Thyroid gland (tissue), 4 donors: ENCODE results near the gene TSPAN17.

Experiments used
- CTCF ChIP-seq, 6 experiments: fragments of 200-600 bp in 3 of 6; fragments of 450-650 bp in 3 of 6; sonication (generic) in 3 of 6; IDR thresholded peaks; one replicate each; pipeline ENCODE4 v1.5.1; 2016 to 2019; ENCODE audit warnings: antibody characterized with exemption in 6 of 6, mild to moderate bottlenecking in 2 of 6, inconsistent platforms in 1 of 6, moderate library complexity in 1 of 6
- POLR2A ChIP-seq, 2 donors: fragments of 450-650 bp; IDR thresholded peaks; one replicate each; pipeline ENCODE4 v1.6.1; 2017; ENCODE audit warnings: antibody characterized with exemption in 2 of 2, mild to moderate bottlenecking in 2 of 2, moderate library complexity in 1 of 2

DNA sequence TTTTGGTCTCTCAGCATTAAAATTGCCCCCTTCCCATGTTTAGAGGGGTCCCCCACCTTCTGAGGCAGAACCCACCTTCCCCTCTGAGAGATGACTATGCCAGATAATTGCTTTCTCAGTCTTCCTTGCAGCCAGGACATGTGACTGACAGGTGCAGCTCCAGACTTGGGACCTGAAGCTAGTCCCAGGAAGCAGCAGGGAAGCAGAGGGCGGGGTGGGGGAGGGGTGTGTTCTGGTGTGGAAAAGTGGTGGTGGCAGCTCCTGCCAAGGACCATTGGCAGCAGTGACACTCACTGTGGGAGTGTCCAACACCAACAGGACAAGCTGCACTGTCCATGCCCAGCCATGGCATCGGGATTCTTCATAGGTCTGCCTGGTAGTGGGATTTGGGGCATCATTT is 14.5 kb upstream of the TSPAN17 start:
- TF ChIP-seq CTCF (IDR thresholded peaks at IDR 0.05) (no peak), POLR2A (IDR thresholded peaks at IDR 0.05) (no peak)
